Stimulated activated naive CD4-positive, alpha-beta T cell (primary cell): ENCODE data around the gene ZFYVE28.
"Not testable (repeated sequence)": the region's sequence is repeated elsewhere in the genome, so short reads cannot be mapped to it uniquely, and the experiment has no call there.

Experiments
- DNase-seq, 6 experiments: peaks; one replicate each; lab custom pipeline; 2025; lab: John Stamatoyannopoulos, UW

Gene ZFYVE28

DNA sequence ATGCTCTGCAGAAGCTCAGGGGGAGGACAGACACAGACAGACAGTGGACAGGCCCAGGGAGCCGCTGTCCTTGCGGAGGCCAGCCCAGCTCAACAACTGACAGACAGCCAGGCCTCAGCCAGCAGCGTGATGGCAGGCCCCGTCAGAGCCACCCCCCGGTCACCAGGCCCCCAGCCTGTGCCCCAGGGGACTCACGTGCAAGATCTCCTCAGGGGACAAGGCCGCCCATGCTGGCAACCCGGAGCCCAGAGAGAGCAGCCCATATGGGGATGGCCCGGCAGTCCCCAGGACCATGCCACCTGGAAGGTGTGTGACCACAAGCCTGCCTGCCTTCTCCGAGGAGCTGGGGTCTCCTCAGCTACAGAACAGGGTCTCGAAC, 128.5 kb downstream of the ZFYVE28 start:
- DNase-seq: no peak

DNA sequence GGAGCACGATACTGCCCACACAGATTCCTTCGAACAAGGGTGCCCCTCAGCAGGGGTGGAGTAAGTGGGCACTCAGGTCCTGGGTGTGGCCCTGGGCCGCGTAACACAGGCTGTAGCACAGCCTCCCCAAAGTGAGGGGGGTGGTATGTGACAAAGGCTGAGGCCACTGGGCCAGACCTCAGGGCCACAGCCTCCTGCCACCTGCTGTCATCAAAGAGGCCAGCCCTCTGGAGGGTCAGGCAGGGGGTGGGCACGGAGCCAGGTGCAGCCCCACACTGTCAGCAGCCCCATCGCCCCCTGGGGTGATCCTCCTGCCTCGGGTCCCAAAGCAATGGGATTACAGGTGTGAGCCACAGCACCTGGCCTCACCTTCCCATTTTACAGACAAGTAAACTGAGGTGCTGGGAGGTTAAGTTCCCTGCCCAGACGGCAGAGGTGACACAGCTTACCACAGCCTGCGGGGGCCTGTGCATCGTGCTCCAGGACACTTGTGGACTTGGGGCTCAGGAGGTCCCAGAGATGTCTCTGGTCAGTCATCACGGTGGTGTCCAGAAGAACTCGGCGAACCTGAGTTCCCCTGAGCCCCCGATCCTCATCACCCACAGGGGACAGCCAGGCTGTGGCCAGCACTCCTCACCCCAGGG, 129.0 kb downstream of the ZFYVE28 start:
- DNase-seq: no peak

- no peak for DNase-seq
These were observed 130.3 kb downstream of the ZFYVE28 start for GRCh38 chr4:2288051-2288541.

DNA sequence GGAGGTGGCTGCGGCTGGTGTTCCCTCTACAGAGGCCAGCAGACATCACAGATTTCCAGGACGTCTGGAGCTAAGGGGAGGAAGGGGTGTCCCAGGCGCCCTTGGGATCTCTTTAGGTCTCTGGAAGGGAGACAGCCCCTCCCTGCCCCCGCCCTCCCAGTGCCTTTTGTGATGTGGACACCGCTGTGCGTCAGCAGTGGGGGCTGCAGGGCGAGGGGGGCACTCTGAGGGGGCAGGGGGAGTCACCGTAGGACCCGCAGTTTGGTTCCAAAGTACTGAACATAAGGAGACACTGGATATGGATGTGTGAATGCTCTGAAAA, 130.9 kb downstream of the ZFYVE28 start:
- DNase-seq: no peak

DNA sequence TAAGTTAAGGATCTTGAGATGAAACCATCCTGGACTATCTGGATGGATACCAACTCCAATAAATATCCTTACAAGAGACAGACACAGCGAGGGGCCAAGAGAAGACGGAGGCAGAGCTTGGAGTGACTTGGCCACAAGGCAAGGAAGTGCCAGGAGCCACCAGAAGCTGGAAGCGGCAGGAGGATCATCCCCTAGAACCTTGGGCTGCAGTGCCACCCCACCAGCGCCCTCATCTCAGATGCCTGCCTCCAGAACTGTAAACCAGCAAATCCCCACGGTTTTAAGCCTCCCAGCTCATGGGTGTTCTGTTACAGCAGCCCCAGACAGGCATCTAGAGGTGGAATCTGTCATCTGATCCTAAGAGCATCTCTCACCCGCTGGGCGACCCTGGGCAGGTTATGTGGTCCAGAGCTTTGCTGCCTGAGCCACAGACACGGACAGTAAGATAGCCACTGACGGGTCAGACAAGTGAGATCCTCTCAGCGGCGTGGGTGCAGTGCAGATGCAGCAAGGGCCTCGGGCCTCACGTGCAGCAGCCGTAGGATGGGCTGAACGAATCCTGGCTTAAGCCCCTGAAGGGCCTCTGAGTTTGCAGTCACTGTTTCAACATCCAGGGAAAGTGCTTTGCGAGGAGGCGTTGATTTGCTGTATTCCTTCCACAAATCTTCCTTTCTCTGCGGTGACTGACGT, 131.4 kb downstream of the ZFYVE28 start:
- no peak for DNase-seq

DNA sequence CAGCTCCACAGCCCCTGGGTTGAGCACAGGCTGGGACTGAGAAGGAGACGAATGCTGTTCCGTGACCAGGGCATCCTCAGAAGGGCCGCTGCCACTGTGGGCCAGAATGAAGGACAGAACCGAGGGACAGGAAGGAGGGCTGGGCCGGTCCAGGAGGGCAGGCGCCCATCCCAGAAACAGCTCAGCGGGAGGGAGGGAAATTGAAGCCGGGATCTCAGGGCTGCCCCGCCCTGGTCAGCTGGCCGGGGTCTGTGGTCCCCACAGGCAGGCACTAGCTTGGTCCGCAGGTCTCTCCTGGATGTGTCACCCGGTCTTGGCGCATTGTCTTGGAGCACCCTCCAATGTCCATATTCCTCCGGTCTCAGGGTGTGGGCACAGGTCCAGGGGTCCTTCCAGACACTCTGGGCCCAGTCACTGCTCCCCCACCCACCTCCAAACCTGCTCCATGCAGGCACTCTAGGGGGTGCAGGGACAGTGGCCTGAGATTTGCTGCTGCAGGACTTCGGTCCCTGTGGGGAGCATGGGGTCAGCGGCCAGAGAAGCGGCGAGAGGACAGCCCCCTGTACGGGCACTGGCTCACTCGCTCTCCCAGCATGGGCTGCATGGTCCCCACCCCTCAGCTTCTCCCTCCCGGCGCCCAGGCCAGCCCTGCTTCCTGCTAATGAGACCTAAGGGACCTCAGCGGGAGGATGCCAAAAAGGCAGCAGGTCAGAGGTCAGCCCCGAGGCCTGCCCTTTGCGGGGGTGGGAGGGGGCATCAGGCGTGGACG, 132.6 kb downstream of the ZFYVE28 start:
- no peak for DNase-seq

GRCh38 chr4:2284934-2285612, 133.4 kb downstream of the ZFYVE28 start:
- no peak for DNase-seq

GRCh38 chr4:2284161-2284933, 134.1 kb downstream of the ZFYVE28 start:
- DNase-seq: no peak

- no peak for DNase-seq
These were observed 135.2 kb downstream of the ZFYVE28 start for GRCh38 chr4:2283199-2283711.

- DNase-seq: peak; percentile 76 to 96 (median 88)
These were observed 136.7 kb downstream of the ZFYVE28 start for GRCh38 chr4:2281575-2282343.

- DNase-seq: peak in 1 of 6 experiments; percentile 16
These were observed 137.7 kb downstream of the ZFYVE28 start for GRCh38 chr4:2280531-2281300.

- no peak for DNase-seq
These were observed 140.5 kb downstream of the ZFYVE28 start for GRCh38 chr4:2277956-2278355.

DNA sequence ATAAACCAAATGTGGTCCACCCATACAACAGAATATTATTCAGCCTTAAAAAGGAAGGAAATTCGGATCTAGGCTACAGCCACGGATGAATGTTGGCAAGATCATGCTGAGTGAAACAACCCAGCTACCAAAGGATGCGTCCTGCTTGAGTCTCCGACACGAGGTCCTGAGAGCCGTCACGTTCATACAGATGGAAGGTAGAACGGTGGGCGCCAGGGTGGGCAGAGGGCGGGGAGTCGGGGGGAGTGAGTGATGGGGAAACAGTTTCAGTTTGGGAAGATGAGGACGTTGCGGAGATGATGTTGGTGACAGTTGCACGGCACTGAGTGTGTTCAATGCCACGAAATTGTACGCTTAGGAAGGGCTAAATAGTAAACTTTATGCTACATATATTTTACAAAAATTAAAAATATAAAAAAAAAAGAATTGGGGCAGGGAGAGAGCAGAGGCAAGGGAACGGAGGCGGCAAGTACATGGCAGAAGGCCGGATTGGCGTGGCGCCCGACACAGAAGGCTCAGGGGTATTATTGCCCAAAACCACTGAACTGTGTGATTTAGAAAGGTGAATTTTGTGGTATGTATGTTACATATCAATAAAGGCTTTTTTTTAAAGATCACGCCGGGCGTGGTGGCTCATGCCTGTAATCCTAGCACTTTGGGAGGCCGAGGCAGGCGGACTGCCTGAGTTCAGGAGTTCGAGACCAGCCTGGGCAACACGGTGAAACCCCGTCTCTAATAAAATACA, 141.7 kb downstream of the ZFYVE28 start:
- no peak for DNase-seq

DNA sequence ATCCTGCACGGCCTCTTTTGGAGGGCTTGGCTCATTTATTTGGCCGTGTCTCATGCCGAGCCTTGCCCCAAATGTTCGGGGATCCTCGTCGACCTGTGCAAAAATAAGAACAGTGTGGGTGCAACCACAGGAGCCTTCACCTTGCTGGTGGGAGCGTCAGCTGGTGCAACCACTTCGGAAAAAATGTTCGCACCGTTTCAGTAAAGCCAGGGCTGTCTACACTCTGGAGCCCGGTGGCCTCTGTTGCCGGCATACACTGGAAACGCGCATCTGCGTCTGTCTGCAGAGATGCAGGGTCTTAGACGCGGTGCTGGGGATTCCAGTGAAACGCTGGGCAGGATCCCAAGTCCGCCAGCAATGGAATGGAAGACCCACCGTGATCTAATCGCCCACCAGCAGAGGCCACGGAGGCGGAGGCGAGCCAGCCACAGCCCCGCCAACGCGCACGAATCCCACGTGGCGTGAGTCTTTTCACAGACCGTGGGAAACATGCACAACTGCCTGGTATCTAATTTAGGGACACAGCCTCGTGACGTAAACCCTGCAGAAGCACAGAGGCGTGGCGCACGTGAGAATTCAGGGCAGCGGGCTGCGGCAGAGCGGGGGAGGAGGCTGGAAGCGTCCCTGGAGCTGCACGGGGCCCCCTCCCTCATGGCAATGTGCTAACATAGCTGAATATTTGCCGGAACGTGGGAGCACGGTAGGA, 142.7 kb downstream of the ZFYVE28 start:
- no peak for DNase-seq

- DNase-seq: not testable (repeated sequence)
These were observed 143.4 kb downstream of the ZFYVE28 start for GRCh38 chr4:2275044-2275397.

- no peak for DNase-seq
These were observed 144.0 kb downstream of the ZFYVE28 start for GRCh38 chr4:2274320-2275043.

- no peak for DNase-seq
These were observed 144.7 kb downstream of the ZFYVE28 start for GRCh38 chr4:2273657-2274319.
